Activated naive CD8-positive, alpha-beta T cell treated with anti-CD3 and anti-CD28 coated beads, Interleukin-2, amount 10 ng/mL, durations not matched to agents 7 days and 5 days (primary cell): ENCODE results near the gene MAML2. TPM values are rescaled to one million over a fixed set of nuclear protein-coding genes. Genes with fewer than 3 reads are reported as not detected.

Source experiments
- ATAC-seq: fragments of 150-1000 bp; cut with Tn5 transposase; one replicate; pipeline ENCODE4 v1.10.0; 2021; ENCODE audit warnings: low read depth, moderate library complexity
- POLR2A ChIA-PET: fragments of 350-600 bp; sonication (Branson Sonifier 250); formaldehyde crosslinking; loops from one replicate; lab custom pipeline; 2021; ENCODE audit warnings: antibody characterized with exemption; lab: Charles Lee
- DNase-seq: peaks from one replicate; pipeline ENCODE4 v3.0.0; 2021
- H3K27ac Mint-ChIP-seq: one replicate; pipeline ENCODE4 v1.8.0; 2022; ENCODE audit warnings: mild to moderate bottlenecking, mixed read lengths
- H3K27me3 Mint-ChIP-seq: one replicate; pipeline ENCODE4 v1.8.0; 2022; ENCODE audit warnings: mild to moderate bottlenecking, moderate library complexity, mixed read lengths
- H3K36me3 Mint-ChIP-seq: one replicate; pipeline ENCODE4 v1.8.0; 2021; ENCODE audit warnings: mild to moderate bottlenecking, mixed read lengths
- H3K4me1 Mint-ChIP-seq: one replicate; pipeline ENCODE4 v1.8.0; 2021; ENCODE audit warnings: mixed read lengths
- H3K4me3 Mint-ChIP-seq: one replicate; pipeline ENCODE4 v1.8.0; 2022; ENCODE audit warnings: mild to moderate bottlenecking, moderate library complexity, mixed read lengths
- H3K9me3 Mint-ChIP-seq: one replicate; pipeline ENCODE4 v1.8.0; 2021; ENCODE audit warnings: mixed read lengths
- total RNA-seq, 2 experiments: library from RNA; stranded (reverse); gene quantifications; one replicate each; pipeline ENCODE4 v1.2.3, GENCODE V29; 2021

MAML2 gene
- total RNA-seq, 2 experiments from 2014 or later: 18.6 to 20.5 TPM

GRCh38 chr11:96206955-96207354 is 136.0 kb downstream of the MAML2 start:
- peak overlapping the region; percentile 91 for H3K27ac Mint-ChIP-seq
- no peaks in the 10 kb centered on the region for H3K27me3 Mint-ChIP-seq
- H3K9me3 Mint-ChIP-seq: no peaks in the 10 kb centered on the region
- ATAC-seq: no peak
- H3K4me3 Mint-ChIP-seq: peak overlapping the region; percentile 74
- DNase-seq: no peak
- peaks cover 10% of the 10 kb centered on the region for H3K36me3 Mint-ChIP-seq
- H3K4me1 Mint-ChIP-seq: peaks cover 68% of the 10 kb centered on the region
- POLR2A ChIA-PET: interaction anchor here (0.6 to 1.1 kb wide), 2 partner anchors 50 to 183 kb away, joined by 3 read pairs; partner anchors contain the start of genes CCDC82 and JRKL

DNA sequence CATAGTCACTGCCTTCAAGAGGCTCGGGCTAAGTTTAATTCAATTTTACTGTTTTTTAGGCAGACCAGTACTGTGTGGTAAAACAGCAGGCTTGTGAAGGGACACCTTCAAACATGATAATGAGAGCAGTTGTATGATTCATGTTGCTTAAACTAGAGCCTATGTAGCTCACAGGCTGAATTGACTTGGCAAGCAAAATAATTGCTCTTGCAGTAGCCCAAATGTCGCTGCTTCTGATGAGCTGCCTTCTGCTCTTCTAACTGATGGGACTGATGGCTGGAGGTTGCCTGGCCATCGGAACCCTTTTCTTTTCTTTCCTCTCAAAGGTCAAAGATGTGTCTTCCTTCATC is 137.6 kb downstream of the MAML2 start:
- peaks cover 2% of the 10 kb centered on the region for H3K9me3 Mint-ChIP-seq
- H3K4me3 Mint-ChIP-seq: peak overlapping the region; percentile 71
- POLR2A ChIA-PET: interaction anchor here (1.0 to 1.2 kb wide), 3 partner anchors 10 to 135 kb away, joined by 3 to 4 read pairs (median 3); no protein-coding TSS in a partner anchor
- peak overlapping the region; percentile 91 for H3K27ac Mint-ChIP-seq
- ATAC-seq (peak; percentile 25), DNase-seq (no peak)
- H3K27me3 Mint-ChIP-seq: no peaks in the 10 kb centered on the region
- H3K36me3 Mint-ChIP-seq: peaks cover 19% of the 10 kb centered on the region
- H3K4me1 Mint-ChIP-seq: peaks cover 63% of the 10 kb centered on the region

- H3K27ac Mint-ChIP-seq: peak overlapping the region; percentile 91
- no peaks in the 10 kb centered on the region for H3K27me3 Mint-ChIP-seq
- DNase-seq (no peak), ATAC-seq (peak; percentile 18)
- H3K4me1 Mint-ChIP-seq: peaks cover 61% of the 10 kb centered on the region
- POLR2A ChIA-PET: interaction anchor here (1.0 to 1.2 kb wide), 2 partner anchors 10 to 135 kb away, joined by 3 to 4 read pairs; no protein-coding TSS in a partner anchor
- peak overlapping the region; percentile 71 for H3K4me3 Mint-ChIP-seq
- H3K9me3 Mint-ChIP-seq: peaks cover 2% of the 10 kb centered on the region
- H3K36me3 Mint-ChIP-seq: peaks cover 25% of the 10 kb centered on the region
Measured at GRCh38 chr11:96204721-96205459, 138.1 kb downstream of the MAML2 start.

DNA sequence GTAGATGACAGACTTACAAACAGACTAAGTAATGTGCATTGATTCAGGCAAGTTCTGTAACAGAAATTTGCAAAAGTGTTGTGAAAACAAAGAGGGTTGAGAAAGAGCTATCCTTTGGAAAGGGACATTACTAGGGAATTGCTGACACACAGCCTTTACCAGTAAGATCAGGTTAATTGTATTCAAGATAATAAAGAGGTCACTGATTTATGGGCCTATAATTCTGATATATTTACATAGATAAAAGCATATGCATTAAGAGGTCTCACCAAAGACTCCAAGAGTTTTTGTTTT is 138.7 kb downstream of the MAML2 start:
- Mint-ChIP-seq H3K36me3 (peaks cover 29% of the 10 kb centered on the region), H3K27ac (peak overlapping the region; percentile 91), H3K4me3 (peak overlapping the region; percentile 71), H3K9me3 (peaks cover 2% of the 10 kb centered on the region), H3K4me1 (peaks cover 61% of the 10 kb centered on the region), H3K27me3 (no peaks in the 10 kb centered on the region)
- POLR2A ChIA-PET: interaction anchor here (1.0 to 1.2 kb wide), 2 partner anchors 11 to 136 kb away, joined by 3 to 4 read pairs; no protein-coding TSS in a partner anchor
- ATAC-seq (no peak), DNase-seq (no peak)

DNA sequence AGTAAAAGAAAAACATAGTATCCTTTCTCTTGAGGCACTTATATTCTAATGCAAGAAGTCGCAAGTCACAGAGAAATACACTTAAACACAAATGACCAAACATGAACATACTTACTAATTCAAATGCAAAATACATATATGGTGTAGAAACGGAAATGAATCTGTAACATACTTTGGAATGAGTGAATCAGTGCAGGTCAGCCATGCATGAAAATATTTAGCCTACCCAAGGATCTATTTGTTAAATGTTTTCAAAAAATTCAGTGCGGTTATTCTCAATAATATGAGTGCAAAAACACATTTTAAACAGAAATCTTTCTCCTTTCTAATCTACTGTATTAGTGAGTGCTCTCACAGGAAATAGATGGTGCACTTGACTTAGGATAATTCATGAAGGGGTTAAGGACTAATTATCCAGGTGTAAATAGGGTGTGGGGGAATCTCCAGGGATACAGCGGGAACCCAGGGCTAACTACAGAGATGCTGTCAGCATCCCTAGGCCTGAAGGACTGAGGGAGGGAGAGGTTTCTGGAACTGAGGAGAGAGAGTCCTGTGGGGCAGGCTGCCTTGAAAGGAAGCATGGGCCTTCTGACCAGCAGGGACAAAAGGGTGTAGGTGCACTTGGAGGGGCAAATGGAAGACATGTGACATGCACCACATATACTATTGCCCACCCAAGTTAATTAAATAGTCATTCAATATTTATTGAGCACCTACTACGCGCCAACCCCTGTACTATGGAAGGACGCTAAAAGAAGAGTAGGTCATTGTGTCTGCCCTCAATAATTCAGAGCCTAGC is 139.2 kb downstream of the MAML2 start:
- Mint-ChIP-seq H3K36me3 (peaks cover 30% of the 10 kb centered on the region), H3K9me3 (peaks cover 2% of the 10 kb centered on the region), H3K4me3 (peak overlapping the region; percentile 45), H3K27me3 (no peaks in the 10 kb centered on the region), H3K27ac (peak overlapping the region; percentile 91), H3K4me1 (peaks cover 56% of the 10 kb centered on the region)
- DNase-seq (no peak), ATAC-seq (no peak)
- POLR2A ChIA-PET: no interaction called here

DNA sequence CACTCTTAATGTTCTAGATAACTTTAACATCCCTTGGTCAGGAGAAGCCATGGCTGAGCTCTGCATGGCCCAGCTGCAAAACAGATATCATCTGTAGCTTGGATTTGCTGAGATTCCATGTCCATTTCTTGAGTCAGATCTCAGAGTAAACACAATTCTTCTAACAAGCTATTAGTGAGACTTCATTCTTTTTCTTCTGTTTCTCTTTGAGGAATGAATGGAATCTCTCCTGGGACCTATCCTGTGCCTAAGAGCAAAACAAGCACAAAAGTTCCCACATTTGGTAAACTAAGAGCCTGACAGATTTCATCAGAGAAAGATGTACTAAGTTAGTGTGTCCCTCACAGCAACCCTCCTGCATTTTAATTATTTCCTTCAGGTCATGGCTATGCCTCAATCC is 142.8 kb downstream of the MAML2 start:
- no peak overlapping the region for H3K4me3 Mint-ChIP-seq
- peaks cover 32% of the 10 kb centered on the region for H3K4me1 Mint-ChIP-seq
- DNase-seq (no peak), ATAC-seq (no peak)
- peak overlapping the region; percentile 20 for H3K27ac Mint-ChIP-seq
- no peaks in the 10 kb centered on the region for H3K27me3 Mint-ChIP-seq
- peaks cover 7% of the 10 kb centered on the region for H3K9me3 Mint-ChIP-seq
- H3K36me3 Mint-ChIP-seq: peaks cover 48% of the 10 kb centered on the region
- POLR2A ChIA-PET: no interaction called here

GRCh38 chr11:96199563-96200025 is 143.4 kb downstream of the MAML2 start:
- Mint-ChIP-seq H3K27ac (no peak overlapping the region), H3K4me1 (peaks cover 32% of the 10 kb centered on the region), H3K4me3 (no peak overlapping the region), H3K9me3 (peaks cover 7% of the 10 kb centered on the region), H3K27me3 (no peaks in the 10 kb centered on the region), H3K36me3 (peaks cover 48% of the 10 kb centered on the region)
- POLR2A ChIA-PET: no interaction called here
- ATAC-seq: no peak
- DNase-seq: no peak

DNA sequence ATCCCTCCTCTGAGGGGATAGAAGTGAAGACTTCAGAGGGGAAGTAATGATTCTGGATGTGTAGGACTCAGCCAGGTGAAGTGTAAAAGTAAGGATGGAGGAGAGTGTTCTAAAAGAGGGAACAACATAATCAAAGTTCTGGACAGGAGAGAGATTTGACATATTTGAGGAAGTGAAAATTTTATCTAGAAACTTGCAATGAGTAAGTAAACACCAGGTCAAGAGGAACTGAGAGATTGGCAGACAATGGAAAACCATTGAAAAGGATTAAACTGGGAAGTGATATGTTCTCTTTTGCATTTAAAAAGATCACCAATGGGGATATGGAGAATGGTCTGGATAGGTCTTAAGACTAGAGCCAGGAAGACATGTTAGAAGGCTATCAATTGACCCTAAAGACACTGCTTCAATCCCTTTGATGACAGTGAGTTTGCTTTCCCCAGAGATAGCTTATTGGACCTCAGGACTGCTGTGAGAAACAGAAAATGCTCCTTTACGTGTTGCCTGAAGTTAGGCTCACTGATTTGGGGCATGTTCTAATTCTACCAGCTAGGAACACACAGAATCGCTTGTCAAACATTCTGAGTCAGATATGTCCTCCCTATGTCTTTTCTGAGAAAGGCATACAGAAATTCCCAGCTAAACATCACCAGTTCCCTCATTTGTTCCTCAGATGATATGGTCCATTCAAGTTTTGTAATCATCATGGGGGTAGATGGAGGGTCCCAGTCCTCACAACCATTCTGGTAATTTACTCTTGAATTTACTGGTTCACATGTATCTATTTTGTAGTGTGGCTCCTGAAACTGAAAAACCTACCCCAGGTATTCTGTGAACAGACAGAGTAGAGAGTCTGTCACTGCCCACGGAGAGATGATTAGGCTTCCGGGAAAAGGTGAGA is 144.9 kb downstream of the MAML2 start:
- Mint-ChIP-seq H3K27ac (peak overlapping the region; percentile 24), H3K27me3 (no peaks in the 10 kb centered on the region), H3K4me1 (peaks cover 30% of the 10 kb centered on the region), H3K4me3 (no peak overlapping the region), H3K36me3 (peaks cover 51% of the 10 kb centered on the region), H3K9me3 (peaks cover 7% of the 10 kb centered on the region)
- POLR2A ChIA-PET: interaction anchor here (0.8 kb wide), 1 partner anchor 13 kb away, joined by 3 read pairs; no protein-coding TSS in a partner anchor
- ATAC-seq (no peak), DNase-seq (no peak)

DNA sequence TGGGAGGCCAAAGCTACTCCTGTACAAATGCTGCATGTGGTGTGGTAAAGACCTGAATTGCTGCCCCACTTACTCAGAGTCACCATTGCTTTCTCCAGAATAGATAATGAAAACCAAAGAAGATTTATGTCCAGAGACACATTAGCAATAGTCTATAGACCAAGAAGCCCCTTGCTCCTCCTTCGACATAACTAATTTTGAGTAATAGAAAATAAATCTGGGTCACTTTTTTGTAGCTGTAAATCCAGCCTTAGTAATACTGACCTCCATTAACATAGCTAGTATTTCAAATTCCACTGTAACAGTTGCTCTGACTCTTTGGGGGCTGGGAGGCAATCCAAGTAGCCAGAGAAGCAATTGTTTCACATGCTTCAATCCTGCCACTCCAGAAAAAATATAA is 145.9 kb downstream of the MAML2 start:
- Mint-ChIP-seq H3K27ac (no peak overlapping the region), H3K9me3 (peaks cover 10% of the 10 kb centered on the region), H3K27me3 (no peaks in the 10 kb centered on the region), H3K4me3 (no peak overlapping the region), H3K36me3 (peaks cover 52% of the 10 kb centered on the region), H3K4me1 (peaks cover 30% of the 10 kb centered on the region)
- ATAC-seq: no peak
- POLR2A ChIA-PET: interaction anchor here (0.8 kb wide), 1 partner anchor 12 kb away, joined by 3 read pairs; no protein-coding TSS in a partner anchor
- DNase-seq: no peak

GRCh38 chr11:96196181-96196662 is 146.8 kb downstream of the MAML2 start:
- POLR2A ChIA-PET: no interaction called here
- Mint-ChIP-seq H3K36me3 (peaks cover 55% of the 10 kb centered on the region), H3K9me3 (peaks cover 13% of the 10 kb centered on the region), H3K4me3 (no peak overlapping the region), H3K27me3 (no peaks in the 10 kb centered on the region), H3K27ac (no peak overlapping the region), H3K4me1 (peaks cover 32% of the 10 kb centered on the region)
- no peak for DNase-seq
- no peak for ATAC-seq

GRCh38 chr11:96195671-96196070 is 147.3 kb downstream of the MAML2 start:
- H3K9me3 Mint-ChIP-seq: peaks cover 13% of the 10 kb centered on the region
- peak overlapping the region; percentile 75 for H3K27ac Mint-ChIP-seq
- peaks cover 55% of the 10 kb centered on the region for H3K36me3 Mint-ChIP-seq
- no peaks in the 10 kb centered on the region for H3K27me3 Mint-ChIP-seq
- H3K4me1 Mint-ChIP-seq: peaks cover 34% of the 10 kb centered on the region
- no peak overlapping the region for H3K4me3 Mint-ChIP-seq
- ATAC-seq (no peak), DNase-seq (no peak)
- POLR2A ChIA-PET: no interaction called here

- Mint-ChIP-seq H3K36me3 (peaks cover 53% of the 10 kb centered on the region), H3K9me3 (peaks cover 11% of the 10 kb centered on the region), H3K27ac (peak overlapping the region; percentile 61), H3K4me1 (peaks cover 37% of the 10 kb centered on the region), H3K27me3 (no peaks in the 10 kb centered on the region), H3K4me3 (peak overlapping the region; percentile 59)
- POLR2A ChIA-PET: no interaction called here
- ATAC-seq: no peak
- DNase-seq: no peak
Measured at GRCh38 chr11:96194581-96195374, 148.2 kb downstream of the MAML2 start.
